Esophagus squamous epithelium (tissue), 5 donors: ENCODE data around the gene IL16. TPM values are rescaled to one million over a fixed set of nuclear protein-coding genes. Genes with fewer than 3 reads are reported as not detected.

Experiments
- DNase-seq: peaks from one replicate; lab custom pipeline; 2025; lab: John Stamatoyannopoulos, UW
- H3K27ac ChIP-seq, 4 donors: fragments of 200-600 bp; sonication (generic); one replicate each; pipeline ENCODE4 v1.5.1; 2016 to 2019; ENCODE audit warnings: mild to moderate bottlenecking in 1 of 4
- H3K27me3 ChIP-seq, 4 donors: fragments of 200-600 bp; sonication (generic); 1 replicate in 3 of 4; 2 replicates in 1 of 4; pipeline versions ENCODE4 v1.5.1 to v1.6.0; 2017 to 2021; ENCODE audit warnings: antibody characterized with exemption in 1 of 4
- H3K36me3 ChIP-seq, 3 donors: fragments of 200-600 bp; sonication (generic); one replicate each; pipeline ENCODE4 v1.5.1; 2016 to 2019
- H3K4me1 ChIP-seq, 3 donors: fragments of 200-600 bp; sonication (generic); one replicate each; pipeline ENCODE4 v1.5.1; 2017 to 2019
- H3K4me3 ChIP-seq, 4 donors: fragments of 200-600 bp; sonication (generic); 1 replicate in 3 of 4; 2 replicates in 1 of 4; pipeline ENCODE4 v1.5.1; 2016 to 2019; ENCODE audit warnings: mild to moderate bottlenecking in 2 of 4, moderate library complexity in 1 of 4
- H3K9me3 ChIP-seq, 3 donors: fragments of 200-600 bp; sonication (generic); one replicate each; pipeline ENCODE4 v1.5.1; 2016 to 2019
- CTCF ChIP-seq, 6 experiments: fragments of 450-650 bp in 4 of 6; fragments of 200-600 bp in 2 of 6; sonication (generic) in 2 of 6; IDR thresholded peaks; one replicate each; pipeline ENCODE4 v1.5.1; 2016 to 2019; ENCODE audit warnings: antibody characterized with exemption in 6 of 6, mild to moderate bottlenecking in 4 of 6, moderate library complexity in 4 of 6
- POLR2A ChIP-seq, 4 donors: fragments of 450-650 bp; IDR thresholded peaks; one replicate each; pipeline ENCODE4 v1.6.1; 2017; ENCODE audit warnings: antibody characterized with exemption in 4 of 4, mild to moderate bottlenecking in 4 of 4, moderate library complexity in 3 of 4
- WGBS, 2 donors: methylation state at CpG; one replicate each; pipeline ENCODE4 v1.1.5; 2018; 5-methylcytosine and 5-hydroxymethylcytosine counted together
- intact Hi-C: fragments of 100-400 bp; cut with DNase I; formaldehyde crosslinking; loops from one replicate; pipeline ENCODE4 v1.15.0; 2022
- total RNA-seq, 4 donors: library from RNA; depleted of rRNA; stranded (reverse); fragments of >200 nt; gene quantifications; one replicate each; pipeline ENCODE4 v1.1.0, GENCODE V29; 2016
- donor health status: DM: yes; HTN: yes; CAD: no.

Gene IL16
- total RNA-seq, 4 donors from 2014 or later = 2.3 to 20.0 (median 4.6) TPM

GRCh38 chr15:81190922-81191507, 5.7 kb upstream of the IL16 start:
- Histone ChIP-seq H3K4me3 (no peak overlapping the region), H3K4me1 (peaks cover 5 to 16% (median 11%) of the 10 kb centered on the region in 3 donors), H3K36me3 (no peaks in the 10 kb centered on the region), H3K27ac (peak overlapping the region; percentile 34 to 84 (median 71)), H3K9me3 (no peaks in the 10 kb centered on the region), H3K27me3 (peaks cover 0 to 10% (median 0%) of the 10 kb centered on the region in 4 donors)
- DNase-seq = no peak
- intact Hi-C loops = no loop called here
- TF ChIP-seq POLR2A (IDR thresholded peaks at IDR 0.05) (no peak), CTCF (IDR thresholded peaks at IDR 0.05) (no peak)
- WGBS, 2 donors = 67 to 80% methylated on average over 3 of the region's 3 CpGs

GRCh38 chr15:81191701-81192100, 5.0 kb upstream of the IL16 start:
- H3K4me3 ChIP-seq = no peak overlapping the region
- 89 to 90% methylated on average over 3 of the region's 3 CpGs for WGBS, 2 donors
- no peaks in the 10 kb centered on the region for H3K36me3 ChIP-seq
- intact Hi-C loops = no loop called here
- H3K4me1 ChIP-seq = peaks cover 5 to 16% (median 11%) of the 10 kb centered on the region in 3 donors
- H3K27me3 ChIP-seq = peaks cover 0 to 13% (median 0%) of the 10 kb centered on the region in 4 donors
- TF ChIP-seq POLR2A (IDR thresholded peaks at IDR 0.05) (no peak), CTCF (IDR thresholded peaks at IDR 0.05) (no peak)
- no peak for DNase-seq
- peak overlapping the region in 3 of 4 donors; percentile 31 to 84 (median 73) for H3K27ac ChIP-seq
- no peaks in the 10 kb centered on the region for H3K9me3 ChIP-seq

- WGBS, 2 donors = 55 to 78% methylated on average over 1 to 2 of the region's 5 CpGs
- H3K4me3 ChIP-seq = no peak overlapping the region
- no peak overlapping the region for H3K27ac ChIP-seq
- peaks cover 0 to 17% (median 0%) of the 10 kb centered on the region in 4 donors for H3K27me3 ChIP-seq
- H3K36me3 ChIP-seq = no peaks in the 10 kb centered on the region
- peaks cover 5 to 16% (median 11%) of the 10 kb centered on the region in 3 donors for H3K4me1 ChIP-seq
- intact Hi-C loops = no loop called here
- no peaks in the 10 kb centered on the region for H3K9me3 ChIP-seq
- TF ChIP-seq CTCF (IDR thresholded peaks at IDR 0.05) = no peak
- TF ChIP-seq POLR2A (IDR thresholded peaks at IDR 0.05) = no peak
- DNase-seq = no peak
Observed at GRCh38 chr15:81194723-81195122, 2.0 kb upstream of the IL16 start.

GRCh38 chr15:81195339-81195864, 1.3 kb upstream of the IL16 start:
- TF ChIP-seq POLR2A (IDR thresholded peaks at IDR 0.05) (no peak), CTCF (IDR thresholded peaks at IDR 0.05) (no peak)
- no peaks in the 10 kb centered on the region for H3K9me3 ChIP-seq
- 78 to 94% methylated on average over 3 to 6 of the region's 8 CpGs for WGBS, 2 donors
- no peaks in the 10 kb centered on the region for H3K36me3 ChIP-seq
- H3K27me3 ChIP-seq = peaks cover 0 to 13% (median 0%) of the 10 kb centered on the region in 4 donors
- intact Hi-C loops = no loop called here
- no peak for DNase-seq
- no peak overlapping the region for H3K27ac ChIP-seq
- H3K4me3 ChIP-seq = no peak overlapping the region
- H3K4me1 ChIP-seq = peaks cover 0 to 9% (median 4%) of the 10 kb centered on the region in 3 donors

GRCh38 chr15:81197255-81197630, 564 bp downstream of the IL16 start:
- H3K9me3 ChIP-seq = no peaks in the 10 kb centered on the region
- no peaks in the 10 kb centered on the region for H3K36me3 ChIP-seq
- no peak for DNase-seq
- H3K27me3 ChIP-seq = peaks cover 0 to 13% (median 0%) of the 10 kb centered on the region in 4 donors
- no peak overlapping the region for H3K4me3 ChIP-seq
- no peak overlapping the region for H3K27ac ChIP-seq
- WGBS, 2 donors = 82 to 83% methylated on average over 5 to 7 of the region's 7 CpGs
- TF ChIP-seq POLR2A (IDR thresholded peaks at IDR 0.05) (no peak), CTCF (IDR thresholded peaks at IDR 0.05) (no peak)
- intact Hi-C loops = no loop called here
- peaks cover 0 to 4% (median 0%) of the 10 kb centered on the region in 3 donors for H3K4me1 ChIP-seq
